ENCODE data around the gene DPPA4. TPM values are rescaled to one million over a fixed set of nuclear protein-coding genes. Genes with fewer than 3 reads are reported as not detected.

Gene DPPA4
- polyA plus RNA-seq, 1 of the 3 experiments (the other 2 are of a cell fraction) = not detected

DNA sequence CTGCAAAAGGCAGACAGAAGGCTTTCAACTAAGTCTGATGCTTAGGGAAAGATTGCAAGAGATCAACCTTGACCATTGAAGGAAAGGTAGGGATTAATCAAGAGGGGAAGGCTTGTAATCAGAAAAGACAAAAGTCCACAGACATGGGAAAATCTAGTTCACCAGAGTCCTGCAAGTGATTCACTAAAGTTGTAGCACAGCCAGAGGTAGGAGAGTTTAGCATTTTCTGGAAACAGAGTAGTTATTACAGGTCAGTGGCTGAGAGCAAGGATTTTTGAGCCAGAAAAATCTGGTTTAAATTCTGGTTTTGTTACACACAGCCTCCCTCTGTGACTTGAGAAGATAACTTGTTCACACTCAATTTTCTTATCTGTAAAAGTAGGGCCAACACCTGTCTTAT, 35.3 kb upstream of the DPPA4 start:
- Histone ChIP-seq H3K27me3 (ENCODE audit: insufficient read depth) (no peaks in the 10 kb centered on the region), H3K36me3 (replicated peaks in 1 of 2; ENCODE audit: control insufficient read depth in 1 of 2, insufficient read depth in 2 of 2, low read length in 1 of 2) (no peaks in the 10 kb centered on the region), H3K79me2 (ENCODE audit: insufficient read depth) (no peaks in the 10 kb centered on the region), H4K20me1 (ENCODE audit: insufficient read depth) (no peaks in the 10 kb centered on the region), H3K4me2 (no peak overlapping the region), H3K9ac (no peak overlapping the region), H3K4me3 (ENCODE audit: low read depth in 2 of 2, low read length in 1 of 2) (no peak overlapping the region), H3K9me2 (no peaks in the 10 kb centered on the region), H3K4me1 (ENCODE audit: control insufficient read depth in 1 of 2, insufficient read depth in 2 of 2, low read depth in 1 of 2, low read length in 1 of 2) (no peaks in the 10 kb centered on the region), H3K27ac (ENCODE audit: low read depth in 2 of 2, low read length in 1 of 2) (no peak overlapping the region), H3K9me3 (no peaks in the 10 kb centered on the region), H2AFZ (ENCODE audit: low read depth) (no peak overlapping the region), H3F3A (replicated peaks; ENCODE audit: insufficient read depth) (no peaks in the 10 kb centered on the region)
- POLR2A ChIA-PET = no interaction called here
- no peak for DNase-seq
- CTCF ChIA-PET = no interaction called here
- TF ChIP-seq MEF2A (IDR thresholded peaks at IDR 0.05; ENCODE audit: borderline replicate concordance, low read depth) (no peak), FOXJ3 (CRISPR knock-in tag; IDR thresholded peaks at IDR 0.05) (no peak), TCF12 (IDR thresholded peaks at IDR 0.05) (no peak), TEAD4 (IDR thresholded peaks at IDR 0.05; ENCODE audit: borderline replicate concordance, insufficient read depth) (no peak), JUND (IDR thresholded peaks at IDR 0.05) (no peak), FOXM1 (IDR thresholded peaks at IDR 0.05; ENCODE audit: low read depth) (no peak), MXI1 (IDR thresholded peaks at IDR 0.05; ENCODE audit: low read depth, low read length) (no peak), POLR2AphosphoS5 (IDR thresholded peaks at IDR 0.05; ENCODE audit: low read depth, low read length) (no peak), ELF1 (IDR thresholded peaks at IDR 0.05) (no peak)
- TF ChIP-seq, protein P1, sequence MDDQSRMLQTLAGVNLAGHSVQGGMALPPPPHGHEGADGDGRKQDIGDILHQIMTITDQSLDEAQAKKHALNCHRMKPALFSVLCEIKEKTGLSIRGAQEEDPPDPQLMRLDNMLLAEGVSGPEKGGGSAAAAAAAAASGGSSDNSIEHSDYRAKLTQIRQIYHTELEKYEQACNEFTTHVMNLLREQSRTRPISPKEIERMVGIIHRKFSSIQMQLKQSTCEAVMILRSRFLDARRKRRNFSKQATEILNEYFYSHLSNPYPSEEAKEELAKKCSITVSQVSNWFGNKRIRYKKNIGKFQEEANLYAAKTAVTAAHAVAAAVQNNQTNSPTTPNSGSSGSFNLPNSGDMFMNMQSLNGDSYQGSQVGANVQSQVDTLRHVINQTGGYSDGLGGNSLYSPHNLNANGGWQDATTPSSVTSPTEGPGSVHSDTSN (IDR thresholded peaks at IDR 0.05) = no peak
- TF ChIP-seq, protein P2, sequence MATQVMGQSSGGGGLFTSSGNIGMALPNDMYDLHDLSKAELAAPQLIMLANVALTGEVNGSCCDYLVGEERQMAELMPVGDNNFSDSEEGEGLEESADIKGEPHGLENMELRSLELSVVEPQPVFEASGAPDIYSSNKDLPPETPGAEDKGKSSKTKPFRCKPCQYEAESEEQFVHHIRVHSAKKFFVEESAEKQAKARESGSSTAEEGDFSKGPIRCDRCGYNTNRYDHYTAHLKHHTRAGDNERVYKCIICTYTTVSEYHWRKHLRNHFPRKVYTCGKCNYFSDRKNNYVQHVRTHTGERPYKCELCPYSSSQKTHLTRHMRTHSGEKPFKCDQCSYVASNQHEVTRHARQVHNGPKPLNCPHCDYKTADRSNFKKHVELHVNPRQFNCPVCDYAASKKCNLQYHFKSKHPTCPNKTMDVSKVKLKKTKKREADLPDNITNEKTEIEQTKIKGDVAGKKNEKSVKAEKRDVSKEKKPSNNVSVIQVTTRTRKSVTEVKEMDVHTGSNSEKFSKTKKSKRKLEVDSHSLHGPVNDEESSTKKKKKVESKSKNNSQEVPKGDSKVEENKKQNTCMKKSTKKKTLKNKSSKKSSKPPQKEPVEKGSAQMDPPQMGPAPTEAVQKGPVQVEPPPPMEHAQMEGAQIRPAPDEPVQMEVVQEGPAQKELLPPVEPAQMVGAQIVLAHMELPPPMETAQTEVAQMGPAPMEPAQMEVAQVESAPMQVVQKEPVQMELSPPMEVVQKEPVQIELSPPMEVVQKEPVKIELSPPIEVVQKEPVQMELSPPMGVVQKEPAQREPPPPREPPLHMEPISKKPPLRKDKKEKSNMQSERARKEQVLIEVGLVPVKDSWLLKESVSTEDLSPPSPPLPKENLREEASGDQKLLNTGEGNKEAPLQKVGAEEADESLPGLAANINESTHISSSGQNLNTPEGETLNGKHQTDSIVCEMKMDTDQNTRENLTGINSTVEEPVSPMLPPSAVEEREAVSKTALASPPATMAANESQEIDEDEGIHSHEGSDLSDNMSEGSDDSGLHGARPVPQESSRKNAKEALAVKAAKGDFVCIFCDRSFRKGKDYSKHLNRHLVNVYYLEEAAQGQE (IDR thresholded peaks at IDR 0.05; ENCODE audit: low read depth, low read length) = no peak
- TF ChIP-seq, protein P3, sequence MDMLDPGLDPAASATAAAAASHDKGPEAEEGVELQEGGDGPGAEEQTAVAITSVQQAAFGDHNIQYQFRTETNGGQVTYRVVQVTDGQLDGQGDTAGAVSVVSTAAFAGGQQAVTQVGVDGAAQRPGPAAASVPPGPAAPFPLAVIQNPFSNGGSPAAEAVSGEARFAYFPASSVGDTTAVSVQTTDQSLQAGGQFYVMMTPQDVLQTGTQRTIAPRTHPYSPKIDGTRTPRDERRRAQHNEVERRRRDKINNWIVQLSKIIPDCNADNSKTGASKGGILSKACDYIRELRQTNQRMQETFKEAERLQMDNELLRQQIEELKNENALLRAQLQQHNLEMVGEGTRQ (IDR thresholded peaks at IDR 0.05; ENCODE audit: borderline replicate concordance, low read depth, low read length) = no peak

DNA sequence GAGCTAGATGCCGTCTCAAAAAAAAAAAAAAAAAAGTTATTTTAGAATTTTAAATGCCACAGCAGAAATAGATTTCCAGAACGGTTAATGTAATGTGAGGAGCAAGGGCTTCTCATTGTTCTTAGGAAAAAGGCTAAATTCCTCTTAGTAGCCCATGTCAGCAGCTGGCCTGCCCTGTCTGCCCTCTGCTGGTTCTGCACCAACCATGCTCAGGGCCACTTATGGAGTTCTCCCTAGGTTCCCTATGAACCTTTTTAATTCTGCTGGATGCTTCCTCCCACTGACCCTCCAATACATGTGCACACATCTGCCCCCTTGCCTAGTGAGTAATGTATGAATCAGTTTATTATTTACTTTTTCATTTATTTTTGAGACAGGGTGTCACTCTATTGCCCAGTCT, 32.2 kb upstream of the DPPA4 start:
- DNase-seq = no peak
- POLR2A ChIA-PET = no interaction called here
- Histone ChIP-seq H3F3A (replicated peaks; ENCODE audit: insufficient read depth) (no peaks in the 10 kb centered on the region), H3K27ac (ENCODE audit: low read depth in 2 of 2, low read length in 1 of 2) (no peak overlapping the region), H3K4me3 (ENCODE audit: low read depth in 2 of 2, low read length in 1 of 2) (no peak overlapping the region), H3K36me3 (replicated peaks in 1 of 2; ENCODE audit: control insufficient read depth in 1 of 2, insufficient read depth in 2 of 2, low read length in 1 of 2) (no peaks in the 10 kb centered on the region), H4K20me1 (ENCODE audit: insufficient read depth) (no peaks in the 10 kb centered on the region), H2AFZ (ENCODE audit: low read depth) (no peak overlapping the region), H3K27me3 (ENCODE audit: insufficient read depth) (no peaks in the 10 kb centered on the region), H3K9me2 (no peaks in the 10 kb centered on the region), H3K9me3 (no peaks in the 10 kb centered on the region), H3K79me2 (ENCODE audit: insufficient read depth) (no peaks in the 10 kb centered on the region), H3K4me2 (no peak overlapping the region), H3K9ac (no peak overlapping the region), H3K4me1 (ENCODE audit: control insufficient read depth in 1 of 2, insufficient read depth in 2 of 2, low read depth in 1 of 2, low read length in 1 of 2) (no peaks in the 10 kb centered on the region)
- CTCF ChIA-PET = no interaction called here
- 63% methylated on average over 2 of the region's 2 CpGs for WGBS (ENCODE audit: low lambda C conversion rate)
- TF ChIP-seq, protein P4, sequence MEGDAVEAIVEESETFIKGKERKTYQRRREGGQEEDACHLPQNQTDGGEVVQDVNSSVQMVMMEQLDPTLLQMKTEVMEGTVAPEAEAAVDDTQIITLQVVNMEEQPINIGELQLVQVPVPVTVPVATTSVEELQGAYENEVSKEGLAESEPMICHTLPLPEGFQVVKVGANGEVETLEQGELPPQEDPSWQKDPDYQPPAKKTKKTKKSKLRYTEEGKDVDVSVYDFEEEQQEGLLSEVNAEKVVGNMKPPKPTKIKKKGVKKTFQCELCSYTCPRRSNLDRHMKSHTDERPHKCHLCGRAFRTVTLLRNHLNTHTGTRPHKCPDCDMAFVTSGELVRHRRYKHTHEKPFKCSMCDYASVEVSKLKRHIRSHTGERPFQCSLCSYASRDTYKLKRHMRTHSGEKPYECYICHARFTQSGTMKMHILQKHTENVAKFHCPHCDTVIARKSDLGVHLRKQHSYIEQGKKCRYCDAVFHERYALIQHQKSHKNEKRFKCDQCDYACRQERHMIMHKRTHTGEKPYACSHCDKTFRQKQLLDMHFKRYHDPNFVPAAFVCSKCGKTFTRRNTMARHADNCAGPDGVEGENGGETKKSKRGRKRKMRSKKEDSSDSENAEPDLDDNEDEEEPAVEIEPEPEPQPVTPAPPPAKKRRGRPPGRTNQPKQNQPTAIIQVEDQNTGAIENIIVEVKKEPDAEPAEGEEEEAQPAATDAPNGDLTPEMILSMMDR (IDR thresholded peaks at IDR 0.05) = peak; percentile 23
- no peak for TF ChIP-seq NFIC (IDR thresholded peaks at IDR 0.05; ENCODE audit: borderline replicate concordance)

Data from SK-N-SH (cell line).